ENCODE results near the gene CORO2B. TPM values are rescaled to one million over a fixed set of nuclear protein-coding genes. Genes with fewer than 3 reads are reported as not detected.

Gene CORO2B
- polyA plus RNA-seq, 1 of the 3 experiments (the other 2 are of a cell fraction), result 3.6 TPM

GRCh38 chr15:68596691-68597090 is 17.9 kb downstream of the CORO2B start:
- no peak for TF ChIP-seq EP300 (IDR thresholded peaks at IDR 0.05; ENCODE audit: borderline replicate concordance in 1 of 2, low read depth in 1 of 2, low read length in 1 of 2)
- TF ChIP-seq, protein P1, sequence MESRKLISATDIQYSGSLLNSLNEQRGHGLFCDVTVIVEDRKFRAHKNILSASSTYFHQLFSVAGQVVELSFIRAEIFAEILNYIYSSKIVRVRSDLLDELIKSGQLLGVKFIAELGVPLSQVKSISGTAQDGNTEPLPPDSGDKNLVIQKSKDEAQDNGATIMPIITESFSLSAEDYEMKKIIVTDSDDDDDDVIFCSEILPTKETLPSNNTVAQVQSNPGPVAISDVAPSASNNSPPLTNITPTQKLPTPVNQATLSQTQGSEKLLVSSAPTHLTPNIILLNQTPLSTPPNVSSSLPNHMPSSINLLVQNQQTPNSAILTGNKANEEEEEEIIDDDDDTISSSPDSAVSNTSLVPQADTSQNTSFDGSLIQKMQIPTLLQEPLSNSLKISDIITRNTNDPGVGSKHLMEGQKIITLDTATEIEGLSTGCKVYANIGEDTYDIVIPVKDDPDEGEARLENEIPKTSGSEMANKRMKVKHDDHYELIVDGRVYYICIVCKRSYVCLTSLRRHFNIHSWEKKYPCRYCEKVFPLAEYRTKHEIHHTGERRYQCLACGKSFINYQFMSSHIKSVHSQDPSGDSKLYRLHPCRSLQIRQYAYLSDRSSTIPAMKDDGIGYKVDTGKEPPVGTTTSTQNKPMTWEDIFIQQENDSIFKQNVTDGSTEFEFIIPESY (IDR thresholded peaks at IDR 0.05; ENCODE audit: borderline replicate concordance, low read depth), result no peak
- no peak for TF ChIP-seq RXRA (IDR thresholded peaks at IDR 0.05; ENCODE audit: borderline replicate concordance, low read depth)
- TF ChIP-seq RCOR1 (IDR thresholded peaks at IDR 0.05; ENCODE audit: low read length), result no peak
- no peak for TF ChIP-seq SIN3A (IDR thresholded peaks at IDR 0.05; ENCODE audit: borderline replicate concordance, low read depth, low read length)
- no peak for TF ChIP-seq FOSL2 (IDR thresholded peaks at IDR 0.05; ENCODE audit: borderline replicate concordance, low read depth)

DNA sequence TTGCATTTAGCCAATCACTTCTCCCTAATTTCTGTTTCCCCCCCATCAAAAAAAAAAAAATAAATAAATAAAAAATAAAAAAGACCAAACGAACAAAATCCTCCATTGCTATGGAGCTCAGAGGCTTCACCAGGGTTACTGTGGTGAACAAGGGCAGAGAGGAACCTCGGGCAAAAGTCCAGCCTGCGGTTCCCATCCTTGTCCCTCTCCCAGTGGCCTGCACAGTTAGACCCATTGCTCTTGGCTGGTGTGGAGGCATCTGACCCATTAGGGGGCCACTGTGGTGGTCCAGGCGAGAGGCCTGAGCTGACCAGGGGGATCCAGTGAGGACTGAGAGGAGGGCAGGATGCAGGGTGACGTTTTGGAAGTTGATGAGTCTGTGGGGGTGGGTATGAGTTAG is 18.8 kb downstream of the CORO2B start:
- Histone ChIP-seq H3K27ac (ENCODE audit: low read depth in 2 of 2, low read length in 1 of 2) (no peak overlapping the region), H3K4me1 (ENCODE audit: control insufficient read depth in 1 of 2, insufficient read depth in 2 of 2, low read depth in 1 of 2, low read length in 1 of 2) (peaks cover 16 to 36% of the 10 kb centered on the region in 2 experiments; a peak in 3 of 4 replicates), H2AFZ (ENCODE audit: low read depth) (no peak overlapping the region), H3K79me2 (ENCODE audit: insufficient read depth) (no peaks in the 10 kb centered on the region), H3K9ac (no peak overlapping the region), H3K27me3 (ENCODE audit: insufficient read depth) (no peaks in the 10 kb centered on the region), H3K9me3 (no peaks in the 10 kb centered on the region), H3F3A (replicated peaks; ENCODE audit: insufficient read depth) (no peaks in the 10 kb centered on the region), H3K4me2 (no peak overlapping the region), H3K36me3 (replicated peaks in 1 of 2; ENCODE audit: control insufficient read depth in 1 of 2, insufficient read depth in 2 of 2, low read length in 1 of 2) (no peaks in the 10 kb centered on the region), H4K20me1 (ENCODE audit: insufficient read depth) (no peaks in the 10 kb centered on the region), H3K4me3 (ENCODE audit: low read depth in 2 of 2, low read length in 1 of 2) (no peak overlapping the region), H3K9me2 (no peaks in the 10 kb centered on the region)
- DNase-seq, result no peak
- ChIA-PET CTCF (interaction anchor here (1.6 to 2.3 kb wide), 3 partner anchors 9 to 76 kb away, joined by 5 to 10 read pairs (median 5); no protein-coding TSS in a partner anchor), POLR2A (no interaction called here)
- WGBS (ENCODE audit: low lambda C conversion rate), result 90% methylated on average over 5 of the region's 5 CpGs
- TF ChIP-seq, protein P2, sequence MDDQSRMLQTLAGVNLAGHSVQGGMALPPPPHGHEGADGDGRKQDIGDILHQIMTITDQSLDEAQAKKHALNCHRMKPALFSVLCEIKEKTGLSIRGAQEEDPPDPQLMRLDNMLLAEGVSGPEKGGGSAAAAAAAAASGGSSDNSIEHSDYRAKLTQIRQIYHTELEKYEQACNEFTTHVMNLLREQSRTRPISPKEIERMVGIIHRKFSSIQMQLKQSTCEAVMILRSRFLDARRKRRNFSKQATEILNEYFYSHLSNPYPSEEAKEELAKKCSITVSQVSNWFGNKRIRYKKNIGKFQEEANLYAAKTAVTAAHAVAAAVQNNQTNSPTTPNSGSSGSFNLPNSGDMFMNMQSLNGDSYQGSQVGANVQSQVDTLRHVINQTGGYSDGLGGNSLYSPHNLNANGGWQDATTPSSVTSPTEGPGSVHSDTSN (IDR thresholded peaks at IDR 0.05), result no peak
- TF ChIP-seq, protein P3, sequence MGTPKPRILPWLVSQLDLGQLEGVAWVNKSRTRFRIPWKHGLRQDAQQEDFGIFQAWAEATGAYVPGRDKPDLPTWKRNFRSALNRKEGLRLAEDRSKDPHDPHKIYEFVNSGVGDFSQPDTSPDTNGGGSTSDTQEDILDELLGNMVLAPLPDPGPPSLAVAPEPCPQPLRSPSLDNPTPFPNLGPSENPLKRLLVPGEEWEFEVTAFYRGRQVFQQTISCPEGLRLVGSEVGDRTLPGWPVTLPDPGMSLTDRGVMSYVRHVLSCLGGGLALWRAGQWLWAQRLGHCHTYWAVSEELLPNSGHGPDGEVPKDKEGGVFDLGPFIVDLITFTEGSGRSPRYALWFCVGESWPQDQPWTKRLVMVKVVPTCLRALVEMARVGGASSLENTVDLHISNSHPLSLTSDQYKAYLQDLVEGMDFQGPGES (IDR thresholded peaks at IDR 0.05; ENCODE audit: low read depth, low read length), result no peak
- TF ChIP-seq SIN3A (IDR thresholded peaks at IDR 0.05; ENCODE audit: borderline replicate concordance, low read depth, low read length) (no peak), GABPA (IDR thresholded peaks at IDR 0.05; ENCODE audit: low read depth) (no peak), POLR2AphosphoS5 (IDR thresholded peaks at IDR 0.05; ENCODE audit: low read depth, low read length) (no peak), EP300 (IDR thresholded peaks at IDR 0.05; ENCODE audit: borderline replicate concordance in 1 of 2, low read depth in 1 of 2, low read length in 1 of 2) (no peak), GATA2 (CRISPR knock-in tag; IDR thresholded peaks at IDR 0.05) (no peak), SMC3 (IDR thresholded peaks at IDR 0.05; ENCODE audit: low read depth, low read length) (no peak), USF2 (IDR thresholded peaks at IDR 0.05; ENCODE audit: borderline replicate concordance, low read depth, low read length) (no peak), NRF1 (IDR thresholded peaks at IDR 0.05; ENCODE audit: low read depth, low read length) (no peak)

More at GRCh38 chr15:68596691-68597090, 17.9 kb downstream of the CORO2B start:
- no peak overlapping the region for H3K9ac ChIP-seq
- no peak overlapping the region for H3K4me3 ChIP-seq (ENCODE audit: low read depth in 2 of 2, low read length in 1 of 2)
- H3K4me1 ChIP-seq (ENCODE audit: control insufficient read depth in 1 of 2, insufficient read depth in 2 of 2, low read depth in 1 of 2, low read length in 1 of 2), result peaks cover 16 to 36% of the 10 kb centered on the region in 2 experiments; a peak in 3 of 4 replicates
- no peak overlapping the region for H3K4me2 ChIP-seq
- no peak overlapping the region for H2AFZ ChIP-seq (ENCODE audit: low read depth)
- POLR2A ChIA-PET, result no interaction called here
- DNase-seq, result no peak
- H3K27me3 ChIP-seq (ENCODE audit: insufficient read depth), result no peaks in the 10 kb centered on the region
- no peaks in the 10 kb centered on the region for H3K9me3 ChIP-seq
- no peaks in the 10 kb centered on the region for H4K20me1 ChIP-seq (ENCODE audit: insufficient read depth)
- 90% methylated on average over 8 of the region's 9 CpGs for WGBS (ENCODE audit: low lambda C conversion rate)
- no peaks in the 10 kb centered on the region for H3F3A ChIP-seq (replicated peaks; ENCODE audit: insufficient read depth)
- CTCF ChIA-PET, result no interaction called here
- no peaks in the 10 kb centered on the region for H3K79me2 ChIP-seq (ENCODE audit: insufficient read depth)
- H3K27ac ChIP-seq (ENCODE audit: low read depth in 2 of 2, low read length in 1 of 2), result no peak overlapping the region
- no peaks in the 10 kb centered on the region for H3K9me2 ChIP-seq
- H3K36me3 ChIP-seq (replicated peaks in 1 of 2; ENCODE audit: control insufficient read depth in 1 of 2, insufficient read depth in 2 of 2, low read length in 1 of 2), result no peaks in the 10 kb centered on the region
